GM10248 (cell line): ENCODE results near the gene GSX1.

Source experiments
- CTCF ChIA-PET: fragments of 300-600 bp; sonication (Branson Sonifier 250); formaldehyde crosslinking; extraction: SDS; loops from one replicate; lab custom pipeline; 2021; ENCODE audit warnings: antibody characterized with exemption; lab: Yijun Ruan, JAX
- POLR2A ChIA-PET: fragments of 350-650 bp; sonication (Branson Sonifier 250); formaldehyde crosslinking; extraction: SDS; loops from one replicate; lab custom pipeline; 2020; ENCODE audit warnings: antibody characterized with exemption; lab: Yijun Ruan, JAX
- DNase-seq: peaks from one replicate; pipeline ENCODE4 v3.0.0; 2012; ENCODE audit errors: extremely low spot score
- TF ChIP-seq, protein P1 (sequence below): IDR thresholded peaks from 2 replicates; pipeline ENCODE4 v1.5.1; 2012; ENCODE audit warnings: mild to moderate bottlenecking, low read depth; ENCODE audit errors: extremely low read depth, missing control alignments, control extremely low read depth

The GSX1 gene

GRCh38 chr13:27820524-27821482 lies 28.5 kb downstream of the GSX1 start:
- TF ChIP-seq, protein P1, sequence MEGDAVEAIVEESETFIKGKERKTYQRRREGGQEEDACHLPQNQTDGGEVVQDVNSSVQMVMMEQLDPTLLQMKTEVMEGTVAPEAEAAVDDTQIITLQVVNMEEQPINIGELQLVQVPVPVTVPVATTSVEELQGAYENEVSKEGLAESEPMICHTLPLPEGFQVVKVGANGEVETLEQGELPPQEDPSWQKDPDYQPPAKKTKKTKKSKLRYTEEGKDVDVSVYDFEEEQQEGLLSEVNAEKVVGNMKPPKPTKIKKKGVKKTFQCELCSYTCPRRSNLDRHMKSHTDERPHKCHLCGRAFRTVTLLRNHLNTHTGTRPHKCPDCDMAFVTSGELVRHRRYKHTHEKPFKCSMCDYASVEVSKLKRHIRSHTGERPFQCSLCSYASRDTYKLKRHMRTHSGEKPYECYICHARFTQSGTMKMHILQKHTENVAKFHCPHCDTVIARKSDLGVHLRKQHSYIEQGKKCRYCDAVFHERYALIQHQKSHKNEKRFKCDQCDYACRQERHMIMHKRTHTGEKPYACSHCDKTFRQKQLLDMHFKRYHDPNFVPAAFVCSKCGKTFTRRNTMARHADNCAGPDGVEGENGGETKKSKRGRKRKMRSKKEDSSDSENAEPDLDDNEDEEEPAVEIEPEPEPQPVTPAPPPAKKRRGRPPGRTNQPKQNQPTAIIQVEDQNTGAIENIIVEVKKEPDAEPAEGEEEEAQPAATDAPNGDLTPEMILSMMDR: no peak
- no peak for DNase-seq
- CTCF ChIA-PET: interaction anchor here (1.9 to 13.3 kb wide), 3 partner anchors 49 to 458 kb away, joined by 7 to 324 read pairs (median 205); no protein-coding TSS in a partner anchor
- POLR2A ChIA-PET: no interaction called here

- ChIA-PET POLR2A (no interaction called here), CTCF (interaction anchor here (1.0 to 13.3 kb wide), 7 partner anchors 14 to 458 kb away, joined by 3 to 324 read pairs (median 7); no protein-coding TSS in a partner anchor)
- no peak for DNase-seq
- TF ChIP-seq, protein P1: no peak
These were observed 29.3 kb downstream of the GSX1 start for GRCh38 chr13:27821566-27821965.

DNA sequence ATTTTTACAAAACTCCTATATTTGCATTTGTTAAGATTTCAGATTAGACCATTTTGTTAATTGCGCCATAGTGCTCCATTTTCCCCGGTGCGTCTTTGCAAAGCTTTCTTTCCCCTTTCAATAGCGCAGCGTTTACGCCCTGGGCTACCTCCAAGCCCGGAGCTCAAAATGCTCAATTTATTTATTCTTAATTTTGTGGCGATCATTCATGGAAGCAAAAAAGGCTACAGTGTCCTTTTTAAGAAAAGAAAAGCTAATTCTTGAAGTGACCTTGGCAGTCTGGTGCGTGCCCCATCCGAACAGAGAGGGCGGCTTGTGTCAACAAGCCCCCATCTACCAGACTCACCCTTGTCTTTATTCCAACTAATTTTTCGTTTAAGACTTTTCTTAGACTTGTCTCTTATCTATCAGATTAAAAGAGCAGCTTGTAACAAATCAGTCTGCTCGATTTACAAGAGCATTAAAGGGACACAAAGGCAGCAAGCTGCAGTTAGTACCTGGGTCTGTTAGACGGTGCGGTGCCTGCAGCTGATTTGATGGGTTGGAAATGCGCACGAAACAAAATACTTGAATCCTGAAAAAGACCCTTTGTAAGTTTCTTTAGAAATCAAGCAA lies 30.1 kb downstream of the GSX1 start:
- TF ChIP-seq, protein P1: no peak
- ChIA-PET POLR2A (no interaction called here), CTCF (interaction anchor here (1.0 to 13.3 kb wide), 7 partner anchors 15 to 459 kb away, joined by 3 to 324 read pairs (median 7); no protein-coding TSS in a partner anchor)
- DNase-seq: no peak

DNA sequence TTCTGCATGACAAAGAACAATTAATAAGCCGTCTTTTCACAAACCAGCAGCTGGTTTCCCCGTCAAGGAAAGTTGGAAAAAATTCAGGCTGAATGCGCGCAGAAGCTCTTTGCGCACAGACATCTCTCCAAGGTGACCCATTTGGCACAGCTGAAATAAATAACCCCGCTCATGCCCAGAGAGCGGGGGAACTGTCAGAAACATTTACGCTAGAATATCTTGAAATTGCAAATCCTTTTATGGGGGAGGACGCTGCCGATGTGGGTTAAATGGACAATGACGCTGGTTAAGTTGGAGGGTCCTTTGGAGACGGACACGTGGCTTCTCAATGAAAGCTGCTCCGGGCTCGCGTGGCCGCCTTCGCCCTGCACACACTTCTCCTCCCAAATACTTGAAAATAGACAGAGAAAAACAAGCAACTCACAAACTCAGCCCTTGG lies 30.6 kb downstream of the GSX1 start:
- no peak for DNase-seq
- ChIA-PET CTCF (interaction anchor here (1.3 to 13.3 kb wide), 6 partner anchors 15 to 460 kb away, joined by 5 to 324 read pairs (median 61); no protein-coding TSS in a partner anchor), POLR2A (no interaction called here)
- TF ChIP-seq, protein P1: no peak

- TF ChIP-seq, protein P1: no peak
- CTCF ChIA-PET: interaction anchor here (1.2 to 13.3 kb wide), 8 partner anchors 16 to 836 kb away, joined by 3 to 404 read pairs (median 122); partner anchors contain the start of gene URAD
- no peak for DNase-seq
- POLR2A ChIA-PET: no interaction called here
These were observed 31.8 kb downstream of the GSX1 start for GRCh38 chr13:27824121-27824520.

DNA sequence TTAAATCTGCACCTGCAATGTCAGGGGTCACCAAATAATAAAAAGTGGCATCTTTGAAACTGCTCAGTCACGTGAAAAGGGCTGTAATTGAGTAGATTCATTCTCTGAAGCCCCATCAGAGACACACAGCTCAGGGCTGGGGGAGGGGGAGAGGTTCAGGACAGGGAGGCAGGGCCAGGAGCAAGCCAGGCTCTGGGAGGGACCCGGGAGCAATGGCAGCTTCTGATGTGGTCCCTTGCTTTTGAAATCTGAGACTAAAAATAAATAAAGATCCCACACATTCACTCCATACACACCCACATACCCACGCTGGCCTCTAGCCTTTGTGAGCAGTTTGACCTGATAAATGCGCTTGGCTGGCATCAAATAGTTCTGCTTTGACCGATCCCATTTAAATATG lies 32.8 kb downstream of the GSX1 start:
- CTCF ChIA-PET: interaction anchor here (0.9 to 13.3 kb wide), 24 partner anchors 7 to 879 kb away, joined by 3 to 404 read pairs (median 22); partner anchors contain the start of genes CDX2 and URAD
- POLR2A ChIA-PET: no interaction called here
- TF ChIP-seq, protein P1: no peak
- DNase-seq: no peak
